SK-N-SH treated with all-trans-retinoic acid at 6 μM for 48 hours (cell line): ENCODE results near the gene GRIK4.

Experiments used
- ZC3H10 ChIP-seq: fragments of 250-450 bp; sonication (Bioruptor Pico); IDR thresholded peaks from 2 replicates; pipeline ENCODE4 v1.5.1; 2021; ENCODE audit warnings: mild to moderate bottlenecking, moderate library complexity
- ZFP3 ChIP-seq: fragments of 250-450 bp; sonication (Bioruptor Pico); IDR thresholded peaks from 2 replicates; pipeline ENCODE4 v1.5.0; 2020; ENCODE audit warnings: mild to moderate bottlenecking, moderate library complexity
- ZNF565 ChIP-seq: fragments of 450-650 bp; formaldehyde crosslinking; conservative IDR thresholded peaks from 2 replicates; pipeline ENCODE4 v1.5.0; 2020; ENCODE audit warnings: low read depth, mild to moderate bottlenecking, moderate library complexity
- TF ChIP-seq, protein P1 (sequence below): fragments of 250-450 bp; sonication (Bioruptor Pico); IDR thresholded peaks from 2 replicates; pipeline ENCODE4 v1.5.1; 2020; ENCODE audit warnings: low read depth, mild to moderate bottlenecking, moderate library complexity
- TF ChIP-seq, protein P2 (sequence below): fragments of 250-450 bp; sonication (Bioruptor Pico); IDR thresholded peaks from 2 replicates; pipeline ENCODE4 v1.5.0; 2020; ENCODE audit warnings: mild to moderate bottlenecking, moderate library complexity
- TF ChIP-seq, protein P3 (sequence below): fragments of 250-450 bp; sonication (Bioruptor Pico); IDR thresholded peaks from 2 replicates; pipeline ENCODE4 v1.5.1; 2021; ENCODE audit warnings: mild to moderate bottlenecking, moderate library complexity
- TF ChIP-seq, protein P4 (sequence below): fragments of 250-450 bp; sonication (Bioruptor Pico); IDR thresholded peaks from 2 replicates; pipeline ENCODE4 v1.8.0; 2020; ENCODE audit warnings: mild to moderate bottlenecking, moderate library complexity, borderline replicate concordance
- TF ChIP-seq, protein P5 (sequence below): fragments of 250-450 bp; sonication (Bioruptor Pico); IDR thresholded peaks from 2 replicates; pipeline ENCODE4 v1.8.0; 2021; ENCODE audit warnings: low read depth, mild to moderate bottlenecking, moderate library complexity, borderline replicate concordance

DNA sequence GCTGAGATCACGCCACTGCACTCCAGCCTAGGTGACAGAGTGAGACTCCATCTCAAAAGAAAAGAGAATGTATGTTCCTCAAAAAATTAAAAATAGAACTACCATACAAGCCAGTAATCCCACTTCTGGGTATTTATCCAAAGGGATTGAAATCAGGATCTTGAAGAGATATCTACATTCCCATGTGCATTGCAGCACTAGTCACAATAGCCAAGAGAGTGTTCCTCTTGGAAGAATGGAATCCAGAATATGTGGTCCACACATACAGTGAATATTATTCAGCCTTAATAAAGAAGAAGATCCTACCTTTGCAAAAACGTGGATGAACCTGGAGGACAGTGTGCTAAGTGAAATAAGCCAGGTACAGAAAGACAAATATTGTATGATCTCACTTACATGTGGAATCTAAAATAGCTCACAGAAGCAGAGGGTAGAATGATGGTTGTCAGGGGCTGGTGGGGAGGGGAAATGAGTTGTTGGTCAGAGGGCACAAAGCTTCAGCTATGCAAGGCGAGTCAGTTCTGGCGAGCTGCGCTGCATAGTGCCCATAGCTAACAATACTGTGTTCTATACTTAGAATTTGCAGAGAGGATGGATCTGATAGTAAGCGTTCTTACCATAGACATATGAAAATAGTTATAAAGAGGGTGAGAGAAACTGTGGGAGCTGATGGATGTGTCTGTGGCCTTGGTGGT is 32.1 kb downstream of the GRIK4 start:
- TF ChIP-seq, protein P1, sequence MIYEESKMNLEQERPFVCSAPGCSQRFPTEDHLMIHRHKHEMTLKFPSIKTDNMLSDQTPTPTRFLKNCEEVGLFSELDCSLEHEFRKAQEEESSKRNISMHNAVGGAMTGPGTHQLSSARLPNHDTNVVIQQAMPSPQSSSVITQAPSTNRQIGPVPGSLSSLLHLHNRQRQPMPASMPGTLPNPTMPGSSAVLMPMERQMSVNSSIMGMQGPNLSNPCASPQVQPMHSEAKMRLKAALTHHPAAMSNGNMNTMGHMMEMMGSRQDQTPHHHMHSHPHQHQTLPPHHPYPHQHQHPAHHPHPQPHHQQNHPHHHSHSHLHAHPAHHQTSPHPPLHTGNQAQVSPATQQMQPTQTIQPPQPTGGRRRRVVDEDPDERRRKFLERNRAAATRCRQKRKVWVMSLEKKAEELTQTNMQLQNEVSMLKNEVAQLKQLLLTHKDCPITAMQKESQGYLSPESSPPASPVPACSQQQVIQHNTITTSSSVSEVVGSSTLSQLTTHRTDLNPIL (CRISPR knock-in tag) = no peak
- TF ChIP-seq, protein P2, sequence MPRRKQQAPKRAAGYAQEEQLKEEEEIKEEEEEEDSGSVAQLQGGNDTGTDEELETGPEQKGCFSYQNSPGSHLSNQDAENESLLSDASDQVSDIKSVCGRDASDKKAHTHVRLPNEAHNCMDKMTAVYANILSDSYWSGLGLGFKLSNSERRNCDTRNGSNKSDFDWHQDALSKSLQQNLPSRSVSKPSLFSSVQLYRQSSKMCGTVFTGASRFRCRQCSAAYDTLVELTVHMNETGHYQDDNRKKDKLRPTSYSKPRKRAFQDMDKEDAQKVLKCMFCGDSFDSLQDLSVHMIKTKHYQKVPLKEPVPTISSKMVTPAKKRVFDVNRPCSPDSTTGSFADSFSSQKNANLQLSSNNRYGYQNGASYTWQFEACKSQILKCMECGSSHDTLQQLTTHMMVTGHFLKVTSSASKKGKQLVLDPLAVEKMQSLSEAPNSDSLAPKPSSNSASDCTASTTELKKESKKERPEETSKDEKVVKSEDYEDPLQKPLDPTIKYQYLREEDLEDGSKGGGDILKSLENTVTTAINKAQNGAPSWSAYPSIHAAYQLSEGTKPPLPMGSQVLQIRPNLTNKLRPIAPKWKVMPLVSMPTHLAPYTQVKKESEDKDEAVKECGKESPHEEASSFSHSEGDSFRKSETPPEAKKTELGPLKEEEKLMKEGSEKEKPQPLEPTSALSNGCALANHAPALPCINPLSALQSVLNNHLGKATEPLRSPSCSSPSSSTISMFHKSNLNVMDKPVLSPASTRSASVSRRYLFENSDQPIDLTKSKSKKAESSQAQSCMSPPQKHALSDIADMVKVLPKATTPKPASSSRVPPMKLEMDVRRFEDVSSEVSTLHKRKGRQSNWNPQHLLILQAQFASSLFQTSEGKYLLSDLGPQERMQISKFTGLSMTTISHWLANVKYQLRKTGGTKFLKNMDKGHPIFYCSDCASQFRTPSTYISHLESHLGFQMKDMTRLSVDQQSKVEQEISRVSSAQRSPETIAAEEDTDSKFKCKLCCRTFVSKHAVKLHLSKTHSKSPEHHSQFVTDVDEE (CRISPR knock-in tag) = no peak
- no peak for TF ChIP-seq ZFP3 (CRISPR knock-in tag)
- TF ChIP-seq, protein P3, sequence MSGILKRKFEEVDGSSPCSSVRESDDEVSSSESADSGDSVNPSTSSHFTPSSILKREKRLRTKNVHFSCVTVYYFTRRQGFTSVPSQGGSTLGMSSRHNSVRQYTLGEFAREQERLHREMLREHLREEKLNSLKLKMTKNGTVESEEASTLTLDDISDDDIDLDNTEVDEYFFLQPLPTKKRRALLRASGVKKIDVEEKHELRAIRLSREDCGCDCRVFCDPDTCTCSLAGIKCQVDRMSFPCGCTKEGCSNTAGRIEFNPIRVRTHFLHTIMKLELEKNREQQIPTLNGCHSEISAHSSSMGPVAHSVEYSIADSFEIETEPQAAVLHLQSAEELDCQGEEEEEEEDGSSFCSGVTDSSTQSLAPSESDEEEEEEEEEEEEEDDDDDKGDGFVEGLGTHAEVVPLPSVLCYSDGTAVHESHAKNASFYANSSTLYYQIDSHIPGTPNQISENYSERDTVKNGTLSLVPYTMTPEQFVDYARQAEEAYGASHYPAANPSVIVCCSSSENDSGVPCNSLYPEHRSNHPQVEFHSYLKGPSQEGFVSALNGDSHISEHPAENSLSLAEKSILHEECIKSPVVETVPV (CRISPR knock-in tag) = no peak
- no peak for TF ChIP-seq ZNF565
- TF ChIP-seq, protein P4, sequence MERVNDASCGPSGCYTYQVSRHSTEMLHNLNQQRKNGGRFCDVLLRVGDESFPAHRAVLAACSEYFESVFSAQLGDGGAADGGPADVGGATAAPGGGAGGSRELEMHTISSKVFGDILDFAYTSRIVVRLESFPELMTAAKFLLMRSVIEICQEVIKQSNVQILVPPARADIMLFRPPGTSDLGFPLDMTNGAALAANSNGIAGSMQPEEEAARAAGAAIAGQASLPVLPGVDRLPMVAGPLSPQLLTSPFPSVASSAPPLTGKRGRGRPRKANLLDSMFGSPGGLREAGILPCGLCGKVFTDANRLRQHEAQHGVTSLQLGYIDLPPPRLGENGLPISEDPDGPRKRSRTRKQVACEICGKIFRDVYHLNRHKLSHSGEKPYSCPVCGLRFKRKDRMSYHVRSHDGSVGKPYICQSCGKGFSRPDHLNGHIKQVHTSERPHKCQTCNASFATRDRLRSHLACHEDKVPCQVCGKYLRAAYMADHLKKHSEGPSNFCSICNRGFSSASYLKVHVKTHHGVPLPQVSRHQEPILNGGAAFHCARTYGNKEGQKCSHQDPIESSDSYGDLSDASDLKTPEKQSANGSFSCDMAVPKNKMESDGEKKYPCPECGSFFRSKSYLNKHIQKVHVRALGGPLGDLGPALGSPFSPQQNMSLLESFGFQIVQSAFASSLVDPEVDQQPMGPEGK (CRISPR knock-in tag) = no peak
- TF ChIP-seq, protein P5, sequence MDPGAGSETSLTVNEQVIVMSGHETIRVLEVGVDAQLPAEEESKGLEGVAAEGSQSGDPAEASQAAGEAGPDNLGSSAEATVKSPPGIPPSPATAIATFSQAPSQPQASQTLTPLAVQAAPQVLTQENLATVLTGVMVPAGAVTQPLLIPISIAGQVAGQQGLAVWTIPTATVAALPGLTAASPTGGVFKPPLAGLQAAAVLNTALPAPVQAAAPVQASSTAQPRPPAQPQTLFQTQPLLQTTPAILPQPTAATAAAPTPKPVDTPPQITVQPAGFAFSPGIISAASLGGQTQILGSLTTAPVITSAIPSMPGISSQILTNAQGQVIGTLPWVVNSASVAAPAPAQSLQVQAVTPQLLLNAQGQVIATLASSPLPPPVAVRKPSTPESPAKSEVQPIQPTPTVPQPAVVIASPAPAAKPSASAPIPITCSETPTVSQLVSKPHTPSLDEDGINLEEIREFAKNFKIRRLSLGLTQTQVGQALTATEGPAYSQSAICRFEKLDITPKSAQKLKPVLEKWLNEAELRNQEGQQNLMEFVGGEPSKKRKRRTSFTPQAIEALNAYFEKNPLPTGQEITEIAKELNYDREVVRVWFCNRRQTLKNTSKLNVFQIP (CRISPR knock-in tag) = no peak
- TF ChIP-seq ZC3H10 = no peak
